Osteocyte (in vitro differentiated cells): ENCODE measurements around the gene LHFPL3. TPM values are rescaled to one million over a fixed set of nuclear protein-coding genes. Genes with fewer than 3 reads are reported as not detected.
"Not testable (repeated sequence)": the region's sequence is repeated elsewhere in the genome, so short reads cannot be mapped to it uniquely, and the experiment has no call there.

Source experiments
- DNase-seq: peaks from one replicate; pipeline ENCODE4 v3.0.0; 2021; ENCODE audit warnings: mixed read lengths; ENCODE audit not compliant: unreplicated experiment; ENCODE audit errors: extremely low spot score
- H3K27ac Mint-ChIP-seq: one replicate; pipeline ENCODE4 v1.8.0; 2021; ENCODE audit warnings: mild to moderate bottlenecking, mixed read lengths; ENCODE audit not compliant: unreplicated experiment
- H3K27me3 Mint-ChIP-seq: one replicate; pipeline ENCODE4 v1.8.0; 2021; ENCODE audit warnings: mixed read lengths; ENCODE audit not compliant: unreplicated experiment
- H3K36me3 Mint-ChIP-seq: one replicate; pipeline ENCODE4 v1.8.0; 2021; ENCODE audit warnings: mixed read lengths; ENCODE audit not compliant: unreplicated experiment
- H3K4me1 Mint-ChIP-seq: one replicate; pipeline ENCODE4 v1.8.0; 2021; ENCODE audit warnings: mixed read lengths; ENCODE audit not compliant: unreplicated experiment
- H3K4me3 Mint-ChIP-seq: one replicate; pipeline ENCODE4 v1.8.0; 2021; ENCODE audit warnings: mild to moderate bottlenecking, moderate library complexity, mixed read lengths; ENCODE audit not compliant: unreplicated experiment
- H3K9me3 Mint-ChIP-seq: one replicate; pipeline ENCODE4 v1.8.0; 2021; ENCODE audit warnings: mixed read lengths; ENCODE audit not compliant: unreplicated experiment
- long read RNA-seq: library from polyadenylated mRNA; unstranded; transcript quantifications from one replicate; pipeline ENCODE4 v2.0.0, GENCODE V29; 2021
- total RNA-seq: library from RNA; stranded (reverse); gene quantifications from 2 replicates; pipeline ENCODE4 v1.2.1, GENCODE V29; 2021
- TF ChIP-seq, protein P1 (sequence below): fragments of 200-600 bp; sonication (generic); IDR thresholded peaks from 2 replicates; pipeline ENCODE4 v1.5.0; 2021; ENCODE audit warnings: antibody characterized with exemption, mild to moderate bottlenecking, moderate library complexity

The LHFPL3 gene
- total RNA-seq: not detected in 2 replicates
- long read RNA-seq: 0 reads

DNA sequence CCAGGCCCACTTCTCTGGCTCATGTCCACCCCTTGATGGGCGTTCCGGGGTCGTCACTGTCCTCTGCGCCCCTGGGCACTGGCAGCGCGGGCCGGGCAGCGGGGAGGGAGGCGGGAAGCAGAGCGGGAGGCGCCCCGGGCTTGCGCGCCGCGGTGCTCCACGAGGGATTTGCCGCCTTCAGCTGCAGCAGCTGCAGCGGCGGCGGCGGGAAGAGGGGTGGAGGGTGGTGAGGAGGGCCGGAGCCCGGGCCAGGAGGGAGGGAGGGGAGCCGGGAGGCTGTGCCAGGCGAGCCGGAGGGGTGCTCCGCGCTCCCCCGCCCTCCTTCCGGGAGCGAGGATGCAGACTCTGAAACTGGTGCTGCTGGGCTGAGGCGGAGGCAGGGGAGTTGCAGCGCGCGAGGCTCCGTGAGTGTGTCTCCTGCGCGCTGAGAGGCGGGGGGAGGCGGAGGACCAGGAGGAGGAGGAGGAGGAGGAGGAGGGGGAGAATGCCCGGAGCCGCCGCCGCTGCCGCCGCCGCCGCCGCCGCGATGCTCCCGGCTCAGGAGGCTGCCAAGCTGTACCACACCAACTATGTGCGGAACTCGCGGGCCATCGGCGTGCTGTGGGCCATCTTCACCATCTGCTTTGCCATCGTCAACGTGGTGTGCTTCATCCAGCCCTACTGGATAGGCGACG, at the start of gene LHFPL3:
Gene LHFPL3 (plus strand): TSS at position 308 of the 674 bp plus-strand sequence.
- no peak for DNase-seq
- H3K36me3 Mint-ChIP-seq: no peaks in the 10 kb centered on the region
- TF ChIP-seq, protein P1, sequence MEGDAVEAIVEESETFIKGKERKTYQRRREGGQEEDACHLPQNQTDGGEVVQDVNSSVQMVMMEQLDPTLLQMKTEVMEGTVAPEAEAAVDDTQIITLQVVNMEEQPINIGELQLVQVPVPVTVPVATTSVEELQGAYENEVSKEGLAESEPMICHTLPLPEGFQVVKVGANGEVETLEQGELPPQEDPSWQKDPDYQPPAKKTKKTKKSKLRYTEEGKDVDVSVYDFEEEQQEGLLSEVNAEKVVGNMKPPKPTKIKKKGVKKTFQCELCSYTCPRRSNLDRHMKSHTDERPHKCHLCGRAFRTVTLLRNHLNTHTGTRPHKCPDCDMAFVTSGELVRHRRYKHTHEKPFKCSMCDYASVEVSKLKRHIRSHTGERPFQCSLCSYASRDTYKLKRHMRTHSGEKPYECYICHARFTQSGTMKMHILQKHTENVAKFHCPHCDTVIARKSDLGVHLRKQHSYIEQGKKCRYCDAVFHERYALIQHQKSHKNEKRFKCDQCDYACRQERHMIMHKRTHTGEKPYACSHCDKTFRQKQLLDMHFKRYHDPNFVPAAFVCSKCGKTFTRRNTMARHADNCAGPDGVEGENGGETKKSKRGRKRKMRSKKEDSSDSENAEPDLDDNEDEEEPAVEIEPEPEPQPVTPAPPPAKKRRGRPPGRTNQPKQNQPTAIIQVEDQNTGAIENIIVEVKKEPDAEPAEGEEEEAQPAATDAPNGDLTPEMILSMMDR: no peak
- H3K27me3 Mint-ChIP-seq: peaks cover 61% of the 10 kb centered on the region
- no peaks in the 10 kb centered on the region for H3K9me3 Mint-ChIP-seq
- peak within 1 kb of the TSS; percentile 60 for H3K4me3 Mint-ChIP-seq
- no peak within 1 kb of the TSS for H3K27ac Mint-ChIP-seq
- H3K4me1 Mint-ChIP-seq: peaks cover 8% of the 10 kb centered on the region

DNA sequence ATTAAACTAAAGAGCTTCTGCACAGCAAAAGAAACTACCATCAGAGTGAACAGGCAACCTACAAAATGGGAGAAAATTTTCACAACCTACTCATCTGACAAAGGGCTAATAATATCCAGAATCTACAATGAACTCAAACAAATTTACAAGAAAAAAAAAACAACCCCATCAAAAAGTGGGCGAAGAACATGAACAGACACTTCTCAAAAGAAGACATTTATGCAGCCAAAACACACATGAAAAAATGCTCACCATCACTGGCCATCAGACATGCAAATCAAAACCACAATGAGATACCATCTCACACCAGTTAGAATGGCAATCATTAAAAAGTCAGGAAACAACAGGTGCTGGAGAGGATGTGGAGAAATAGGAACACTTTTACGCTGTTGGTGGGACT, 46.7 kb upstream of the LHFPL3 start:
- not testable (repeated sequence) for H3K27me3 Mint-ChIP-seq, H3K4me1 Mint-ChIP-seq, H3K4me3 Mint-ChIP-seq, H3K27ac Mint-ChIP-seq, H3K36me3 Mint-ChIP-seq, H3K9me3 Mint-ChIP-seq, DNase-seq

DNA sequence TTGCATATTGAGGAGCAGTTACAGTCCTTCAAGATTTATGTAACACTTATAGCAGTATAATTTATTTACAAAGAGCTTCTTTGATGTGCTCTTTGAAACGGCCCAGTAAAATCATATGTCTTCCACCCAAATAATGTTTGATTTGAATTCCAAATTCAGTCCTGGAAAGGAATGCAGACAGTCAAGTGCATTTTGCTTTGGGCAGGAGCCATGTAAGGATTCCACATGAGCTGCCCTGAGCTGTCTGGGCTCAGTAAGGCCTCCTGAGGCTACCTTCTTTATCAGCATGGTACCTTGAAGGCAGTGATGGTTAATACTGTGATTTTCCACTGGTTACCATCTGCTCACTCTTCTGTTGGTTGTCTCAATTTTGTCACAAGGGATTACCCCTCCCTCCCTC, 41.6 kb upstream of the LHFPL3 start:
- Mint-ChIP-seq H3K27ac (no peak overlapping the region), H3K36me3 (no peaks in the 10 kb centered on the region), H3K9me3 (no peaks in the 10 kb centered on the region), H3K4me1 (no peaks in the 10 kb centered on the region), H3K27me3 (peaks cover under 1% of the 10 kb centered on the region), H3K4me3 (no peak overlapping the region)
- no peak for DNase-seq
- TF ChIP-seq, protein P1: no peak

DNA sequence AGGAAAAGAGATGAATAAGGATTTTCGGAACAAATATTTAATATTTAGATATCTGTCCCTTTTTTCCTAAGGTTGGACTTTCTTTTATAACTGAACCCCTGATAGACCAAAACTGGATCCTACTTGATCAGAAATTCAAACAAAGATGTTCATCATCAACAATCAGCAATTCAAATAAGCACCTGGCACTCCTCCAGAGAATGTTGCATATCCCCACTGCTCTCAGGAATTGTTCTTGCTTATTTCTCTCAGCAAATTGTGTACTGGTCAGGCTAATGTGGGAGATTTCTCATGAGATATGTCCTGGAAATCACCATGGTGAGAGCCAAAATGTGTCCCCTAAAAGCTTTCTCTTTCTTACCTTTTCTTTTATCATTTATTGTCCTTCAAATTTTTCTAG, 40.3 kb upstream of the LHFPL3 start:
- Mint-ChIP-seq H3K36me3 (no peaks in the 10 kb centered on the region), H3K4me3 (no peak overlapping the region), H3K4me1 (no peaks in the 10 kb centered on the region), H3K27me3 (peaks cover 3% of the 10 kb centered on the region), H3K27ac (no peak overlapping the region), H3K9me3 (no peaks in the 10 kb centered on the region)
- DNase-seq: no peak
- TF ChIP-seq, protein P1: no peak

- DNase-seq: no peak
- Mint-ChIP-seq H3K36me3 (no peaks in the 10 kb centered on the region), H3K4me1 (no peaks in the 10 kb centered on the region), H3K4me3 (no peak overlapping the region), H3K9me3 (peaks cover 3% of the 10 kb centered on the region), H3K27me3 (peaks cover 3% of the 10 kb centered on the region), H3K27ac (no peak overlapping the region)
- TF ChIP-seq, protein P1: no peak
Measured at GRCh38 chr7:104294291-104294690, 34.1 kb upstream of the LHFPL3 start.
